ENCODE measurements around the gene SCUBE3. TPM values are rescaled to one million over a fixed set of nuclear protein-coding genes. Genes with fewer than 3 reads are reported as not detected.
A peak's percentile ranks its signal among the peaks of the same experiment; 100 is the strongest.

Gene SCUBE3
- total RNA-seq, 2 donors from 2014 or later, result 2.0 to 3.4 TPM

GRCh38 chr6:35230498-35230897 is 16.7 kb downstream of the SCUBE3 start:
- intact Hi-C loops (cut with DNase I), result no loop called here
- Histone ChIP-seq H3K36me3 (no peaks in the 10 kb centered on the region), H3K4me3 (no peak overlapping the region), H3K9me3 (no peaks in the 10 kb centered on the region), H3K27me3 (replicated peaks; ENCODE audit: insufficient read depth) (no peaks in the 10 kb centered on the region), H3K27ac (no peak overlapping the region), H3K4me1 (replicated peaks) (no peaks in the 10 kb centered on the region)
- TF ChIP-seq POLR2A (IDR thresholded peaks at IDR 0.05) (no peak), CTCF (IDR thresholded peaks at IDR 0.05) (no peak), POLR2AphosphoS5 (IDR thresholded peaks at IDR 0.05) (no peak)
- DNase-seq (ENCODE audit: low spot score), result no peak
- WGBS, result 100% methylated on average over 1 of the region's 1 CpG

GRCh38 chr6:35230950-35231349 is 17.2 kb downstream of the SCUBE3 start:
- H3K36me3 ChIP-seq, result no peaks in the 10 kb centered on the region
- H3K27ac ChIP-seq, result no peak overlapping the region
- intact Hi-C loops (cut with DNase I), result no loop called here
- no peak for DNase-seq (ENCODE audit: low spot score)
- TF ChIP-seq POLR2A (IDR thresholded peaks at IDR 0.05) (no peak), POLR2AphosphoS5 (IDR thresholded peaks at IDR 0.05) (peak; percentile 25)
- WGBS, result 54% methylated on average over 1 of the region's 1 CpG
- H3K4me1 ChIP-seq (replicated peaks), result no peaks in the 10 kb centered on the region
- no peak overlapping the region for H3K4me3 ChIP-seq
- no peaks in the 10 kb centered on the region for H3K27me3 ChIP-seq (replicated peaks; ENCODE audit: insufficient read depth)
- H3K9me3 ChIP-seq, result no peaks in the 10 kb centered on the region

- Histone ChIP-seq H3K9me3 (no peaks in the 10 kb centered on the region), H3K4me3 (no peak overlapping the region), H3K4me1 (replicated peaks) (no peaks in the 10 kb centered on the region), H3K27ac (no peak overlapping the region), H3K36me3 (no peaks in the 10 kb centered on the region), H3K27me3 (replicated peaks; ENCODE audit: insufficient read depth) (no peaks in the 10 kb centered on the region)
- intact Hi-C loops (cut with DNase I), result no loop called here
- 96% methylated on average over 7 of the region's 7 CpGs for WGBS
- no peak for DNase-seq (ENCODE audit: low spot score)
- TF ChIP-seq POLR2A (IDR thresholded peaks at IDR 0.05), result no peak
- no peak for TF ChIP-seq CTCF (IDR thresholded peaks at IDR 0.05)
- TF ChIP-seq POLR2AphosphoS5 (IDR thresholded peaks at IDR 0.05), result no peak
These were observed 17.8 kb downstream of the SCUBE3 start for GRCh38 chr6:35231563-35231962.

GRCh38 chr6:35234901-35235300 is 21.1 kb downstream of the SCUBE3 start:
- Histone ChIP-seq H3K4me1 (replicated peaks) (no peaks in the 10 kb centered on the region), H3K27ac (no peak overlapping the region), H3K4me3 (no peak overlapping the region), H3K27me3 (replicated peaks; ENCODE audit: insufficient read depth) (no peaks in the 10 kb centered on the region), H3K36me3 (no peaks in the 10 kb centered on the region), H3K9me3 (no peaks in the 10 kb centered on the region)
- DNase-seq (ENCODE audit: low spot score), result no peak
- 71% methylated on average over 4 of the region's 4 CpGs for WGBS
- intact Hi-C loops (cut with DNase I), result no loop called here
- no peak for TF ChIP-seq POLR2A (IDR thresholded peaks at IDR 0.05)
- no peak for TF ChIP-seq POLR2AphosphoS5 (IDR thresholded peaks at IDR 0.05)
- TF ChIP-seq CTCF (IDR thresholded peaks at IDR 0.05), result no peak

- no peak for TF ChIP-seq CTCF (IDR thresholded peaks at IDR 0.05)
- TF ChIP-seq POLR2A (IDR thresholded peaks at IDR 0.05), result no peak
- TF ChIP-seq POLR2AphosphoS5 (IDR thresholded peaks at IDR 0.05), result no peak
- intact Hi-C loops (cut with DNase I), result no loop called here
- H3K27me3 ChIP-seq (replicated peaks; ENCODE audit: insufficient read depth), result no peaks in the 10 kb centered on the region
- H3K27ac ChIP-seq, result no peak overlapping the region
- H3K36me3 ChIP-seq, result no peaks in the 10 kb centered on the region
- no peak for DNase-seq (ENCODE audit: low spot score)
- no peaks in the 10 kb centered on the region for H3K9me3 ChIP-seq
- H3K4me3 ChIP-seq, result no peak overlapping the region
- no peaks in the 10 kb centered on the region for H3K4me1 ChIP-seq (replicated peaks)
- 100% methylated on average over 5 of the region's 5 CpGs for WGBS
These were observed 22.5 kb downstream of the SCUBE3 start for GRCh38 chr6:35236223-35236622.

All from prostate gland (tissue), 2 donors.